ENCODE measurements around the gene FXYD2.
"Not testable (repeated sequence)": the region's sequence is repeated elsewhere in the genome, so short reads cannot be mapped to it uniquely, and the experiment has no call there.

Gene FXYD2

DNA sequence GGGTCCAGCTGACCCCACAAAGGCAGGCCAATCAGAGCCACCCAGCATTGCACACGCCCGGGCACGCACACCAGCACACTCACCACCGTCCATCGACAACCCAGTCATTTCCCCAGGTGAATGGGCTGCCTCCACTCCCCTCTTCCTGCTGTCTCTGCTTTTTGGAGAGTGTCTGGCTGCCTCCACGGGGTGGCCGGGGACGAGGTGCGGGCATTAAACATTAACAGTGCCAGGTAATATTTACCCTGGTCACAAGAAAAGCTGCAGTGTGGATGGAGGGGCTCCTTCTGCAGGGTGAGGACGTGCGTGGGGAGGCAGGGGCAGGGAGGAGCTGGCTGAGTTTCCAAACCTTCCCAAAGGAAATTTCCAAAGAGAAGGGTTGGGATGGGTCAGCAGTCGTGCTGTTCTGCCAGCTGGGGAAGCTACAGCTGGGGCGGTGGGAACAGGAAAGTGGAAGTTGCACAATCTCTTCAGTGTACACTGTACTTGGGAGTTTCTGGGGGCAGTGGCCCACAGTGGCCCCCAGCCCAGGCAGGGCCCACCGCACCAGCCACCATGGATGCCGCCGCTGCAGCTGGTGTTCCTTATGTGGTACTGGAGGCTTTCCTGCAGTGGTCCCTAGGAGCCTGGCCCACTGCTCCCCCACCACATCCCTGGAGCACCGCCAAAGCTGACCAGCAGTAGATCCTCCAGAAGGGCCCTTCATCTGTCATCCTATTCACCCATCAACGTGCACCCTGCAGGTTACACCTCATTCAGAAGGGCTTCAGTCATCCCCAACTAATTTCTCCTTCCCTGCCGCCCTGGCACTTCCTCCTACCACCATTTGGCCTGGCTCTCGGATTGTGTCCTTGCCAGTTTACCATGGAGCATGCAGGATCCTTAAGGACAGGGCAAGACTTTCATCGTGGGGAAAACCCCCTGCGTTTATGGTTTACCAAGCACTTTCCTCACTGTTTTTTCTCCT is at the start of gene FXYD2:
TSS of gene FXYD2 (minus strand) at position 174 of the 967 bp plus-strand sequence. CDS start at position 108, 66 bp downstream.
- no peak for DNase-seq

DNA sequence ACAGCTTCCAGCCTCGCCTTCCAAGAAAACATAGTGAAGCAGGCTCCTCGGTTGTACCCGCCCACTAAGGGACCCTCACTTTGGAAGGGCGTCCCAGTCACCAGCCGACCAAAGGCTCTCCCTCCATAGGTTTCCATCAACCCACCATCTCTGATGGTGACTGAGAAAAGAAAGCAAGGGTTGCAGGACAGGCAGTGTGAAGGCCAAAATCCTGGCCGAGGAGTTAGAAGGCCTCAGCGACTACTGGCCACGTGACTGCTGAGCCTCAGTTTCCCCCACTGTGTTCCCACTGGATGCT is 49.2 kb upstream of the FXYD2 start:
- DNase-seq, result no peak

DNA sequence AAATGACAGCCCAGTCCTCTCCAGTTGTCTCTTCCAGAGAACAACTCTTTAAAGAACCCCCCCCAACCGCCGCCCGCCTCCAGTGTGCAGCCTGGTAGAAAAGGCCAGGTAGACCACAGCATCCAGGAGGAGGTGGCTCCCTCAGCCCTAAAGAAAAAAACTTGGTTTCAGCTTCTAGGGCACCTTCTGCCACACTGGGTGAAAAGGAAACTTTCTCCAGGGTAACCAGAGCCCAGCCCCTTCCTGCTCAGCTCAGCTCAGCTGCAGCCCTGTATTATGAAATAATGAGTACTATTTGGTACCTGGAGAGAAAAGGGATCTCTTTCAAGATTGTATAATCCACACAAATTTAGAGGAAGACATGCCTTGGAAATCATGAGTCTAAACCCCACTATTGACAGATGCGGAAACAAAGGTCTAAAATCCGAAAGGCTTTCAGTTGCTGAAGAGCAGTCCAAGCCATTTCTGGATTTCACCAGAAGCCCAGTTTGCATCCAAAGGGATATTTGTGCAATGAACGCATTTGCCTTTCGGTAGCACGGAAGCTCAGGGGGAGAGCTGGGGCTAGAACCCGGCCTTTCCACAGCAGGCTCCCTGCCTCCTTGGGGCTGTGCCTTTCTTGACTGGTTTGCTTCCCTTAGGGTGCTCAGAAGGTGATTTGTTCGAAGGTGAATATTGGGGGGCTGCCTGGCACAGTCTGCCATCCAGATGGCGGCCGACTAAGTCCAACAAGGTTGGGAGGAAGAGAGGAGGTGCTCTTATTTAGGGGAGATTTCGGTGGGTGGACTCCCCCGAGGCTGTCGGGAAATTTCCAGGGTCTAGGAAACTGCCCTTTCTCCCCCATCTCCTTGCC is 48.7 kb upstream of the FXYD2 start:
- no peak for DNase-seq

DNA sequence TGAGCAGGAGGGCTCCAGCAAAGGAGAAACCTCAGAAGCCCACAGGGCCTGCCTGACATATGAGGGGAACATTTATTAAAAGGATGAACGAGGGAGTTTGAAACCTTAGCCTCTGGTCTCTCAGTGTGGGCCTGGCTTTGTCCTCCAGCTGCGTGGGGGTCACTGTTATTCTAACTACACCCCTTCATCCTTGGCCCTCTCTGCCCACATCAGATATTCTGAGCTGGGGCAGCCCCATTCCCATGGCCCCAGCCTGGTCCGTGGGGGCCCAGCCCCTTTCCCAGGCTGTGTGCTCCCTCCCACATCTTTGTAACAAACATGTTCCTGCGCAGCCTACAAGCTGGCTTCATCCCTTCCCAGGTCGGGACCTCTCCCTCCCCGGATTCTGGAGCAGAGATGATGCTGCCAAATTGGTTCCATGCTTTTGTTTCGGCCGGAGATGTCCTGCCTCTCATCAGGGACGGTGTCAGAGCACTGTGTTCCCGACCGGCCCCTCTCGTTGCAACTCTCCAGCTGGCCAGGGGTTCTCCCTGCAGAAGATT is 47.9 kb upstream of the FXYD2 start:
- DNase-seq, result no peak

DNA sequence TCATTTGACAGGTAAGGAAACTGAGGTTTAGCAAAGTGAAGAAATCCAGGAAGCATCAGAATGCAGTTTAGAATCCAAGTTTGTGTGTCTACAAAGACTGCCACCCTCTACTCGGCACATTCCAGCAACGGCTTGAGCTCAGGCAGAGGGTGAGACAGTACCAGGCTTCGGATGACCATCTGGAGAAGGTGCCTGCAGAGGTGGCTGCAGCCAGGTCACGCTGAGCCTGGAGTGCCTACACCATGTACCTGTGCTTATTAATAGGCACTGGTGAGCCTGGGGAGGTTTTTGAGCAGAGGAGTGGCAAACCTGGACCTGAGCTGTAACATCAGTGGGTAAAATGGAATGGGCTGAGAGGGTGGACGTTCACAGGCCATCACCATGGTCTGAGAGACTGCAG is 47.2 kb upstream of the FXYD2 start:
- no peak for DNase-seq

DNA sequence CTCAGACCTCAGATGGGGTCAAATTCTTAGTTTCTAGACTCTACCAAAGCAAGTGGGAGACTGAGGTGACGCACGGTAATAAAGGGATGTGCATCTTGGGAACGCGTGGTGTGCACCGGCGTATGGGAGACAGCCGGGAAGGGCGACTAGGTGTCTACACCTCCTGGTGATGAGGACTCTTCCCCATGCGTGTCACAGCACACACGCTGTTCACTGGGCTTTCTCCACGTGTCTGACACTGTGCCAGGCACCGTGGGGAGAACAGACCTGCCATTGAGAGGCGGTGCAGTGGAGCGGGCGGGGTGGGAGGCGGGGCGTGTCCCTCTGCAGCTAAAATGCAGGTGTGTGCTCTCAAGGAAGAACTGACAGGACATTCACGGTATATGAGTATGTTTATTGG is 46.6 kb upstream of the FXYD2 start:
- no peak for DNase-seq

DNA sequence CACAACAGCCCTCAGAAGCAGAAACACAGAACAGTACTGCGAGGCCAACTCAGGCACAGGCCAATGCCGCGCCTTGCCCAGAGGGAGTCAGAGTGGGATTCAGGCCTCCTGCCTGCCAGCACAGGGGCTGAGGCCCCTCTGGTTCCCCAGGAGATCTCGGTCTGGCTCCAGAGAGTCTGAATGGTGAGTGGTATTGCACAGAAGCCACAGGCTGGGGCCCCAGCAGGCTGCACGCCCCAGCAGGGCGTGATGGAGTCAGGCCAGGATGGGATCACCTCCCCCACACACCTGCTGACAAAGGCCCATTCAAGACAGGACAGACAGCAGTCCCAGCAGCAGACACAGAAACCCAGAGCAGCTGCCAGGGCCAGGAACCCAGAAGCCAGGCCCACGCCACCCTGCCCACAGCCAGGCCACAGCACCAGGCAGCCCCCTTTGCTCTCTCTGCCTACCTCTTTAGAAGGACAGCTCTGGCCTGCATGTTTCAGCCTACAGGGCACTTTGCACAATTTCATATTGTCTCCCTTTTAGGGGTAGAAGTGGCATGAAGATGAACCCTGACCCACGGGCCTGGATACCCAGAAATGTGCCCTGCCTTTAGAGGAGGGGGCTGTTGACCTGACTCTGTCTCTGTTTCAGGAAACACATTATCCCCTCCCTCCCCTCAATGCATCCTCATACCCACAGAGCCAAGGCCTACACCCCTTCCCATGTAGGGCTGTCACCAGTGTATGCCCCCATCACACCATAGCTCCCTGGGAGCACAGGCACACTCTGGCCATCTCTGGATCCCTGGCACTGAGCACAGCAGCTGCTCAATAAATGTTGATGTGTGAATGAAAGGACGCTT is 45.8 kb upstream of the FXYD2 start:
- DNase-seq, result no peak

DNA sequence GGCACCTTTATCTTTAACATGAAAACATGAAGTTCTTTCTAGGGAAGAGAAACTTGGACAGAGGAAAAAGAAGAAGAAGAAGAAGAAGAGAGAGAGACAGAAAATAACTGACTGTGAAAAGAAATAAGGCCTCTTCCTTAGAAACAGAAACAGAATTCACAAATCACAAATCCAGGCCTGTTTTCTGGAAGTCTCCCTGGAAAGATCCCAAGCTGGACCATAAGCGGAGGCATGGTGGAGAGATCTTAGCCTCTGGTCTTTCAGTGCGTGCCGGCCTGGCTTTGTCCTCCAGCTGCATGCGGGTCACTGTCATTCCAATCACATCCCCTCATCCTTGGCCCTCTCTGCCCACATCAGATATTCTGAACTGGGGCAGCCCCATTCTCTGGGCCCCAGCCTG is 45.1 kb upstream of the FXYD2 start:
- DNase-seq, result no peak

DNA sequence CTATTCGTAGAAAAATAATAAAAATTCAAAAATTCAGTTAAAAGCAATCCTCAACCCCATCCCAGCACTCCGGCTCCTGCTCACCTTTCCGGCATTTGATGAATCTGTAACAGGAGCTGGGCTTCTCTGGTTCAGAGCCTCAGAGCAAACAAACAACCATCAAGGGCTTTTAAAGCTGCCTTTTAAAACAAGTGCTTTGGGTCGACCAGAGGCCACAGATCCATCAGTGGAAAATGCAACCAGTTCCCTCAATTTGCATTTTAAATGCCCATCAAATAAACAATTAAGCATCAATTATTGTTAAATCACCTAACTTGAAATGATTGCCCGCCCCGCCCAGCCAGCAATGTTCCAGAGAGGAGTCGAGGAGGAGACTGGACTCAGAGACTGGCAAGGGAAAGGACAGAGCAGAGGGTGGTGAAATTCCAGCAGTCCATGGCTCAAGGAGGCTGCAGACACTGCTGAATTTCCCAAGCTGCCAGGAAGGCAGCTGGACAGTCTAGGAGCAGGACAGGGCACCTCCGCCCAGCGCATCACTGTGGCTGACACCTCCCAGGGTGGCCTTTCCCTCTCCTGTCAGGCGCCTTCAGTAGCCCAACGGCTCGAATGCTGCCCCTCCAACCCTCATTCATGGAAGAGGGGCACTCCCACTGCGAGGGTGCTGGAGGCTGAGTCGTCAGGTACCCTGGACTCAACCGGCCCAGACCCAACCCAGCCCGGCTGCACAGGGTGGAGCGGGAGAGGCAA is 44.4 kb upstream of the FXYD2 start:
- DNase-seq, result peak; percentile 62

DNA sequence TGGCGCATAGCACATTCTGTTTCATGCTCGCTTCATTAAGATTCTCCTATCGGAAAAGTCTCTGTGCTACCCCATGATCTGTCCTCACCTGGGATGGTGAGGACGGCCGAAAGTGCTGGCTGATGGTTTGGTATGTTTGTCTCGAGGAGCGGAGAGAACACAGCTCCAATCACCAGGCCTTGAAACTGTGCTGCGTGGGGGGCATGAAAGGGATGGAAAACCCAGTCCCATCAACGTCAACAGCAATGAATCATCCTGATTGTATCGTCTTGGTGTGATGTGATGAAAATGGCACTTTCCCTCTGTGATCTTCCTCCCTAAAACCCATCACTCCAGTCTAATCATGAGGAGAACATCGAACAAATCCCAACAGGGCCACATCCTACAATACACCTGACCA is 43.5 kb upstream of the FXYD2 start:
- no peak for DNase-seq

DNA sequence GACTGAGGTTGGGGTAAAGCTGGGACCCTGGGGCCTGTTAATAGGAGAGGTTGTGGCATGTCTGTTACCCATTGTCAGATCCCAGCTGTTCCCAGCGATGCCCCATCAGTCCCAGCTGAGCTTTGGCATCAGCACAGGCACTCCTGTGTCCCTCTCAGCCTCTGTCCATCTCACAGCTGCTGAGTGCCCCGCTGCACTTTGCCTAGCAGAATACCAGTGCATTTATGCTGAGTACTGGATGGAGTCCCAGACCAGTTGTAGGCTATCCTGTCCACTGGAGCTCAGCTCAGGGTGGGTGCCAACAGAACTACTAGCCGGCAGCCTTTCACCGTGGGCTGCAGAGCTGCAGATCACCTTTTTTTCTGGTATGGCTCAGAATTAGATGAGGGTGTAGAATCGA is 42.0 kb upstream of the FXYD2 start:
- DNase-seq, result no peak

DNA sequence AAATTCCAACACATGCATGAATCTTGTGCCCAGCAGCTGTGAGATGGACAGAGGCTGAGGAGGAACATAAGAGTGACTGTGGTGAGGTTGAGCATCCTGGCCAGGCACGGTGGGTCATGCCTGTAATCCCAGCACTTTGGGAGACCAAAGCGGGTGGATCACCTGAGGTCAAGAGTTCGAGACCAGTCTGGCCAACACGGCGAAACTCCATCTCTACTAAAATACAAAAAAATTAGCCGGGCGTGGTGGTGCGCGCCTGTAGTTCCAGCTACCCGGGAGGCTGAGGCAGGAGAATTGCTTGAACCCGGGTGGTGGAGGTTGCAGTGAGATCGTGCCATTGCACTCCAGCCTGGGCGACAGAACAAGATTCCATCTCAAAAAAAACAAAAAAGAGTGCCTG is 41.0 kb upstream of the FXYD2 start:
- not testable (repeated sequence) for DNase-seq

DNA sequence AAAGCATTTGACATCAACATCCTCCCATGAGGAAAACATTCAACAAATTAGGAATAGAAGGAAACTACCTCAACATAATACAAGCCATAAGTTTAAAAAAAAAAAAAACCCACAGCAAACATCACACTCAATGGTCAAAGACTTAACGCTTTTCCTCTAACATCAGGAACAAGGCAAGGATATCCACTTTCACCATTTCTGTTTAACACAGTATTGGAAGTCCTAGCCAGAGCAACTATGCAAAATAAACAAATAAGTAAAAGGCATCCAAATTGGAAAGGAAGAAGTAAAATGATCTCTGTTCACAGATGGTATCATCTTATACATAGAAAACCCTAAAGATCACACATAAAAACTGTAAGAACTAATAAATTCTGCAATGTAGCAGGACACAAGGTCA is 38.8 kb upstream of the FXYD2 start:
- no peak for DNase-seq

DNA sequence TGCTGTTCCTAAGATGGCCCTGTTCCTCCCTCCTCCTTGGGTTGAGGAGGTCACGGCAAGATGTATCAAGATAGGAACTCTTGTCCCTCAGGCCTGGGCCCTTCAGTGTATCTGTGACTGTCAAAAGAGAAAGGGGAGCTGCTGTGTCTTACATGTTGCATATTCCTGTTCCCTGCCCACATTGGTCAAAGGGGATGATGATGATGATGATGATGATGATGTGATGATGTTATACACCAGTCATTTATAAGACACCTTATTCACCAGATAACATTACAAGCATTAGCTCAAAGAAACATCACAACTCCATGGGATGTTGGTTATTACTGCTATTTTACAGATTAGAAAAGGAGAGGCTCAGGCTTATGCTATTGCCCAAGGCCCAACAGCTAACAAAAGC is 38.2 kb upstream of the FXYD2 start:
- no peak for DNase-seq

DNA sequence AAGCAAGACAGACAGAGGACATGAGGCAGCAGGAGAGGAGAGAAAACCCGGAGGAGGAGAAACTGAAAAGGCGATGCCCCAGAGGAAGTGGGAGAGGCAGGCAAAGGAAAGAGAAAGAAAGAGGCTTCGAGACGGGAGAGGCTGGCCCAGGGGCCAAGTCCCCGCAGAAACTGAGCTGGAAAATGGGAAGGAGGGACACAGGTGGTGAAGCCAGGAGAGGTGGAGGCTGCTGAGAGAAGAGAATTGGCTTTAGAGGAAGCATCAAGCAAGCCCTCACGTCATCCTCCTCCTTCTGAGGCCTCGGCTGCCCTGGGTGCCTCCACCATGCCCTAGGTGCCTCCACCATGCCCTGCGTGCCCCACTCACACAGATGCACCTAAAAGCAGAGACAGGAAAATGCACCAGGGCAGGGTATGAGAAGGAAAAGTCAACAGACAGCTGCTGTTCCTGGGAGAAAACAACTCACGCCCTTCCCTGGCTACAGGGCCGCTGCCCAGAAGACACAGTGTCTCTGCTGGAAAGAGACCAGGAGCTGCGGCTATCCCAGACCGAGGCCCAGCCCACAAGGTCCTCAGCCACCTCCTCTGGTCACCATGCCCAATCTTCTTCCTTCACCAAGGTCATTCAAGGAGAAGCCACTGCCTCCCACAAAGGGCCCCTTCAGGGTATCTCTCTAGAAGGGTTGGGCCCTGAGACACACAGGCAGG is 37.6 kb upstream of the FXYD2 start:
- no peak for DNase-seq

DNA sequence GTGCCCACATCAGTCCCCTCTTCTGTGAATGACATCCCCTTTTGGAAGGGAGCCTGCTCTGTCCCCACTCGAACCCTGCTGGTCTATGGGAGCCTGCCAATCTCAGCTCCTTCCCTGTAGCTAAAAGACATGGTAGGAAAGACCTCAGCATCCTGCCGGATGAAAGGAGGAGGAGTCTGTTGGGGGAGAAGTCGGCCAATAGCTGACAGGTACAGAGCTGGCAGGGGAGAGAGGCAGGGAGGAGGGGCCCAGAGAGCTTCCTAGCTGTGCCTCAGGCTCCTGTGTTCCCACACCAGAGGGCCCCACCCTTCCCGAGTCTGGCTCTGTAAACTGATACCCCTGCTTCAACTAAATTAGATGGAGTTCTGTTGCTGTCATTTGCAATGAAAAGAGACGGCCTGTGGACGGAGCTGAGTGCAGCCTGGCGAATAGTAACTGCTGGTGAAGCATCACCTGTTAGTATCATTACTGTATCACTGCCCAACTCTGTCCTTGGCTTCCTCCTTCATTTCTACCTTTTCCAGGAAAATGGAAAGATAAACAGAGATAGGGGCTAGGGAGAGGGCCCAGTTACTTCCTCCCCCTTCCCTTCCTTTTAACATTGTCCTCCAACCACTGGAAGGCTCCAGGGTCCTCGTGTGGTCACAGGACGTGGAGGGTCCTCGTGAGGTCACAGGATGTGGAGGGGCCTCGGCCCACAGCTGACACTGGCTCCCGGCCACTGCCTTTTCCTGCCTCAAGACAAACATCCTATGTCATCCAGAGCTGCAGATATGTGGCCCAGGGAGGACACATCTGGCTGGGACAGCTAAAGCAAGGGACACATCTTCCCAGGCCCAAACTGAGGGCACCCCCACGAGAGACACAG is 36.8 kb upstream of the FXYD2 start:
- peak; percentile 80 for DNase-seq

DNA sequence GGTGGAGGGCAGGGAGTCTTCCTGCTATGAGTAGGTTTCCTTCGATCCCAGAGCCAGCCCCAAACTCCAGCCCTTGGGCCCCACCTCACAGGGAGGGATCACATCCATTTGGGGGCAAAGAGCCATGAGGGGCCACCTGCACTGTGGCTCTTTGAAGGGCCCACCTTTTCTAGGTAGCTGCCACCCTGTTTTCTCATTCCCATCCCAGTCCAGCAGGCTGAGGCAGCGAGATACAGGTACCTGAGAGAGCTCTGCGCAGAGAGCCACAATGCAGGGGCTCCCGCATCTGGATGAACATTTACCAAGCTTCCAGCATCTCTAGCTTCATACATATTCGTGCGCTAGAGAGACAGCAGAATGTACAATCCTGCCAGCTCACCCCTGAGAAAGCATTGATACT is 35.6 kb upstream of the FXYD2 start:
- DNase-seq, result no peak

DNA sequence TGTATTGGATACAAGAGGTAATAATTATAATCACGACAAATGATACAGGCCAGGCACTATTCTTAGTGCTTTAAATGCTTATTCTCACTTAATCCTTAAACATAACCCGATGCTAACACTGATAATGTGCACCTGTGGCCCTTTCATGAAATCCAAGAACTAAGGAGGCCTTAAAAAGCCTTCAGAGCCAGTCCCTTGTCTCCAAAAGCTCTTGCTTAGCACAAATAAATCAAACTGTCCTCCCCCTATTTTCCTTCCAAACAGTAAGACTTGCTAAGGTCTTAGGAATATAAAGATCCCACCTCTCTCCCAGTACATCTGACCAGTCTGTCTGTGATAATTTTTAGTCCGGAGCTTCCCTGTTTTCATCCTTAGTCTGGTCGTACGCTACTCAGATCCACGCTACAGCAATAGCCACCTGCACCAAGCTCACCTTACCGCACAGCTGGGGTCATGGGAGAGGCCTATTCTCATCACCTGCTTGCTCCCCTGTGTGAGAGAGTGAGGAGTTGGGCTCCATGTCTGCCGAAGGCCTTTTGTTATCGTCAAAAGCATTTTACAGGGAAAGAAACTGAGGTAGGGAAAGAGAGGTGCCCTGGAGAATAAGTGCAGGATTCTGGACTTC is 35.1 kb upstream of the FXYD2 start:
- DNase-seq, result no peak

DNA sequence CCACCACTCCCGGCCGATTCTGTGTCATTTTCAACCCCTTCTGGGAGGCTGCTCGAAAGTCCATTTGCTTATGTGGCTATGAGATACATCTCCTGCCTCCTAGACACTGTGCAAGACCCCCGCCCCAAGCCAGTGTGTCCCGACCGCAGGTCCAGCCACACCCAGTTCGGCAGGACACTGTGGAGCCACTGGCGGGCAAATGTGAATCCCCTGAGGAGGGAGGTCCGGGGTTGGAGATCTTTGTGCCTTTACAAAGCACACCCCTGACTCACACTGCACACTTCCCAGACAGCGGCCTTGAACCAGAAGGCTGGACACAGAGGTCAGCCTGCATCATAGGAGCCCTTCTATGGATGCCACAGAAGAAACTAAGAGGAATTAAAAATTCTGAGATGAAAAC is 34.5 kb upstream of the FXYD2 start:
- DNase-seq, result no peak

All from NCI-H187 treated with DMSO at 0.1 percent for 48 hours (cell line).